SKM-1 (cell line): Measurements from ENCODE around the gene C20orf204.

ENCODE experiments used
- DNase-seq: peaks from one replicate; lab custom pipeline; 2025; ENCODE audit not compliant: unreplicated experiment; lab: John Stamatoyannopoulos, UW

C20orf204 gene

GRCh38 chr20:64025826-64026412, 10.1 kb upstream of the C20orf204 start:
- no peak for DNase-seq

DNA sequence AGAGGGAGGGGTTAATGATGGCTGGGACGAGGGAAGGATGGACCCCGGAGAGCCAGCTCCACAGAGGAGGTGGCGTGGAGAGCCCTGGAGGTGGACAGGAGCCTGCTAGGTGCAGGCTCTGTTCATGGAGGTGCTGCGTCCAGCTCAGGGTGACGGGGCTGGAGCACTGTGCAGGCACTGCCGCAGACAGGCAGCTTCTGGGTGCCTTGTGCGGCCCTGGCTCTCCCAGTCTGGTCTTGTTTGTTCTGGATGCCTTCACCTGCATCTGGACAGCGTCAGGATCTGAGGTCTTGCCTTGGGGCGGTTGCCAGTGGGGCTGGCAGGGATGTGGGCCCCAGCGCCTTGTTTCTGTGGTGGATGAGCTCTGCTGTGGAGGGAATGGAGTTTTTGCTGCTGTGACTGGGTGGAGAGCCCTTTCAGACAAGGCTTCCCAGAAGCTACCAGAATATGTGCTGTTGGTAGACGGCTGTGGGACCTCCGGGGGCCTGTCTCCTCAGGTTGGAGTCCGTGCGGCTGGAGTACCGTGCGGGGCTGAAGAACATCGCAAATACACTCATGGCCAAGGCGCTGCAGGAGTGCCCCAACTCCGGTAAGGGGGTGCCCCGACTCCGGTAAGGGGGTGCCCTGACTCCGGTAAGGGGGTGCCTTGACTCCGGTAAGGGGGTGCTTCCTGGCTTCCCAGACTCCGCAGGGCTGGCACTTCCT, 7.8 kb upstream of the C20orf204 start:
- DNase-seq: no peak

- no peak for DNase-seq
Observed at GRCh38 chr20:64029293-64030117, 6.5 kb upstream of the C20orf204 start.

DNA sequence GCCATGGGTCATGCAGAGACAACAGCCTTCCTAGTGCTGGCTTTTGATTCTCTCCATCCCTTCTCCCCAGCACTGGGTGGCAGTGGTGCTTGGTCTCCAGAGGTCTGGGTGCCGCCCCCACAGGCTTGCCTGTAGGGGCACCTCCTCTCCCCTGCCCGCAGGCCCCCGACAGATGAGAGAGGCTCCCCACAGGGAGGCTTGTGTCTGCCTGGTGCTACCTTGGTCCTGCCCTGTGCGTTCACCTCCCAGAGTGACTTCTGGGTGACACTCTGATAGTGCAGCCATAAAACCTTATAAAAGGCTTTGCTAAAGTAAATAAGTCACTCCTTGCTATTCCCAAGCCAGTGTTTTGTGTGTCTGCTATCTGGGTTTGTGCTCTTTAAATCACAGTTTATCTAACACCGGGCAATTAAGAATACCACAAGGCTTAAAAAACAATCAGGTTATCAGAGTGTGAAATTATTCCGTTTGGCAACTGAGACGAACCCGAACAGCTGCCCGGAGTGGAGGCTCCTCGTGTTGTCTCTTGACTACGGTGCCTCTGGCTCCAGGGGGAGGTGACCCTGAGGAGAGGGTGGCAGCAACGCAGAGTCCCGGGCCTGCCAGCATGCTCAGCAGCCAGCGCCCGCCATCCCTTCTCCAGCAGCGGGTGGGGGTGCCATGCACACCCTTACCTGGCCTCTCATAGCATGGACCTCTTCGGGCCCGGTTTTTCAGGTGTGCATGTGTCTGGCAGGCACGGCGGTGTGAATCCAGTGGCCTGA, 5.4 kb upstream of the C20orf204 start:
- no peak for DNase-seq

- DNase-seq: no peak
Observed at GRCh38 chr20:64031822-64032314, 4.1 kb upstream of the C20orf204 start.

- DNase-seq: no peak
Observed at GRCh38 chr20:64032706-64033624, 3.0 kb upstream of the C20orf204 start.

DNA sequence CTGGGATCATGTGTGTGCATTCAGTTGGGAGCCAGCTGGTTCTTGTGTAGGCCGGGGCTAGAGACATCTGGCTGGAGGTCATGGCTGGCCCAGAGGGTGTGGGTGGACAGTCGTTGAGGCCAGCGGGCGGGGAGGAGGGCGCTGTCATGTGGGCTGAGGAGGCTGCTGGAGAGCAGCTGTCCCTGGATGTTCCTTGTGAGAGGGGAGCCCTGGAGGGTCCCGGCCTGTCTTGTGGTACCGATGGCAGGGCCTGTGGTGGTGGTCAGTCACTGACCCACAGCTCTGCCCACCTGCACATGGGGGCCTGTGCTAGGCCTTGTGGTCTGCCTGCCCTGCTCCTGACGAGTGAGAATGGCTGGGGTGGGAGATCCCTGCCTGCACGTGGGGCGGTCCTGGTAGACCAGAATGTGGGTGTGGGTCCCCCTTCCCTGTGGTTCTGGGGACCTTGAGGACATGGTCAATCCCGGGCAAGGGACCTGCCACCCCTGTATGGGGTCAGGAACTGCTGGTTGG, 1.9 kb upstream of the C20orf204 start:
- DNase-seq: no peak

DNA sequence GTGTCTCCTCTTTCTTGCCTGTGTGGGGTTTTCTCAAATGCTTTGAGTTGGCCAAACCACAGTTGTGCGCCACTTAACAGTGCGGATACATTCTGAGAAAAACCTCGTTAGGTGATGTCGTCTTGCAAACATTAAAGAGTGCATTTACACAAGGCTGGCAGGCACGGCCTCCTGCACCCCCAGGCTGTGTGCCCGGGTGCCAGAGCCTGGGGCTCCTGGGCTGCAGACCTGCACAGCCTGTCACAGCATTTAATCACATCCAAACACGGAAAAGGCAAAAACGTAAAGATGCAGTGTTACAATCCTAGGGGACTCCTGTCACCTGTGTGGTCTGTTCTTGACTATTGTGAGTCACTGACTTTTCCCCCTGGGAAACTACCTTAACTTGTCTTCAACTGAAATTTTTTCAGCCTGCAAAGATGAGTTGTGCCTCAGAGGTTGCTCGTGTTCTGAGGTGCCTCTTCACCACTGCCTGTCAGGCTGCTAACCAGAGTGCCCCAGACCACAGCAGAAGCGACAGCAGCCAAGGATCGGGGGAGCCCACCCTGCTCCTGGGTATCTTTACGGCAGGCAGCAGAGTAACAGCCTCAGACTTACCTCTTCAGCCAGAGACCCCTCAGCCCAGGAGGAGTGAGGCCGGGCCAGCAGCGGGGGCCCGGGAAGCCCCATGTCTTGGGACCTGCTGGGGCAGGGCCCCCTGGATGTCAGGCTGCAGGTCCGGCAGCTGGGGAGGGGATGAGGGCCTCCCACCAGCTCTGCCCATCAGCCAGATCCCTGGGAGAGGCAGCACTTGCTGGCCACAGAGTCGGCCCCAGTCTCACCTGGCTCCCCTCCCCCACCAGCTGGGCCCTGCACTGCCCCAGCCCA, 683 bp upstream of the C20orf204 start:
- no peak for DNase-seq

DNA sequence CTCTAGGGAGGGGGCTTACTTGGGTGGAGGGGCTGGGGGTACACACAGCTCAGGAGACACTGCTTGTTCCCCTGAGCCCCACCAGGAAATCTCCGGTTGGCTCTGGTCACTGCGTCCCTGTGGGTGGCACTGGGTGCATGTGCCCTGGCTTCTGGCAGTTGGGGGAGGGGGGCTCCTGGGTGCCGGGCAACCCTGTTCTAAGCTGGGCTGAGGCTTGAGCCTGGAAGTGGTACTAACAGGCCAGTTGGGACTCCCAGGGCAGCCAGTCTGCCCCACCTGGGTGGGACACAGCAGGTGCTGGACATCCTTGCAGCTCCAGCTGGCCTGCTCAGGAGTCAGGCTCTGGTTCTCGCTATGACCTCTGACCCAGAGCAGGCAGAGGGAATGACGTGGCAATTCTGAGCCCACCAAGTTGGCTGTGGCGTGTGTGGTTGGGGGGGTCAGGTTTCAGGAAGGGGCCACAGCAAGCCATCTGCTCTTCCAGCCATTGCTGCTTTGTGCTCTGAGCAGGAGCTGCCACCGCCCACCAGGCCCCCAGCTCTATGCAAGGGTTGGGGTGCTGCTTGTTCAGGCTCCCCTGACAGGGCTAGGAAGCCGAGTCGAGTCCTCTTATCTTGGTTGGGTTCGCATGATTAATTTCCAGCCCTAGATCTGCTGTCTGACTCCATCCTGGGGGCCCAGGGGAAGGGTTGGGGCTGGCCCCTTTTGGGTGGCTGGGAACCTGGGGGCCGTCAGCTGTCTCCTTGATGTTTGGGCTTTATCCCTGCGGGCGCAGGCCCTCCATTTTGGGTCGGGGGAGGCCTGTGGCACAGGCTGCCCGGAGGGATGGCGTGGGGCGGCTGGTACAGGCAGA, 590 bp downstream of the C20orf204 start:
- no peak for DNase-seq

DNA sequence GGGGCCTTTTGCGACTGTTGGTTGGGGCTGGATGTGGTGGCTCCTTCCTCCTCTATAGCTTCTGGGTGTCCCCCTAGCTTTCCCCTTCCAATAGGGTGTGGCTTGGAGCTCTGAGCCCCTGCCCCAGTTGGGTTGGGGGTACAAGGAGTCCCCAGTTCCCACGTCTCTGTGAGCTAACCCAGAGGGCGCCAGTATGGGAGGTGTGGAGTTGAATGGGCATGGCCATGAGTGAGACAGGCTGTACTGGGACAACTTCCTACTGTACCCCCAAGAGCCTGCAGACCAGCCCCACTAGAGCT, 1.2 kb downstream of the C20orf204 start:
- DNase-seq: no peak

DNA sequence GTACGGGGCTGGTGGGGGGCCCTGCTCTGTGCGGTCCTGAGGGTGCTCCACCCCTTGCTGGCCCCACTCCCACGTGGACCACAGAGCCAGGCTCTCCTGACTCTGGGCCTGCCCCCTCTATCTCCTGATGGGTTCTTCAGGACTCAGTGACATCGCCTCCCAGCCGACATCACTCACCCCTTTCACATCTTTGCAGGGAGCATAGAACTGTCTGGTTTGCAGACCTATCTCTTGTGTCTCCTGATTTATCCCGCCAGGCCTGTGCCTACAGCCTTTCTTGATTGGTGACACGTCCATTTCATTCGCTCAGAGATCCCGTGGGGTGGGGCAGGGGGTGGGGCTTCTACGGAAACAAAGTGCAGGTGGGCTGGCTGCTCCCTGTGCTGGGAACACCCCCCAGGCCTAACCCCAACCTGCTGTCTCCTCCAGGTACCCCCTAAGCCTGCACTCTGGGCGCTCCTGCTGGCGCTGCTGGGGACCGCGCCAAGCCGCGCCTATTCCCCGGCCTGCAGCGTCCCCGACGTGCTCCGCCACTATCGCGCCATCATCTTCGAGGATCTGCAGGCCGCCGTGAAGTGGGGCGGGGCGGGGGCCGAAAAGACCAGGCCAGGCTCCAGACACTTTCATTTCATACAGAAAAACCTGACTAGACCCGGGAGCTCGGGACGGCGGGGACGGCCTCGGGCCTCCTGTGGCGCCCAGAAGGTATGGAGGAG, 1.7 kb downstream of the C20orf204 start:
- no peak for DNase-seq

DNA sequence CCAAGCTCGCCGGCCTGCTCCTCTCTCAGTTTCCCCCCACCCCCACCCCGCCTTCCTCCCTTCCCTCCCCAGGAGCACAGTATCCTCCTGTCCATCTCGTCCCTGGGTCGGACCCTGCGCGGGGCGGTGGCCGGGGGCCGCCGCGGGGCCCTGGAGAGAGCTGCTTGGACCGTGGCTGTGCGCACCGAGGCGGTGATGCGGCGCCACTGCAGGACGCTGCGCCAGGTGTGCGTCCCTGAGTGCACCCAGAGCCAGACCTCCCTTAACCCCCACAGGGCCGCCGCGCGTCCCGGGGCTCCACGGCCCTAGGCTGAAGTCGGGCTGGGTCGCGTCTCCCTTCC, 2.2 kb downstream of the C20orf204 start:
- DNase-seq: no peak

GRCh38 chr20:64038565-64039292, 2.7 kb downstream of the C20orf204 start:
- DNase-seq: peak; percentile 69

GRCh38 chr20:64039293-64040160, 3.5 kb downstream of the C20orf204 start:
- no peak for DNase-seq

- no peak for DNase-seq
Observed at GRCh38 chr20:64040231-64041039, 4.5 kb downstream of the C20orf204 start.
